Calu3 (cell line): ENCODE results near the gene SLC37A2. TPM values are rescaled to one million over a fixed set of nuclear protein-coding genes. Genes with fewer than 3 reads are reported as not detected.

Experiments
- BruUV-seq: library from RNA; stranded (reverse); fragments of 400-500 nt; replicated peaks from 2 replicates; lab custom pipeline; 2021; lab: Mats Ljungman, UMichigan
- CTCF ChIA-PET: fragments of 300-600 bp; sonication (Branson Sonifier 250); formaldehyde crosslinking; loops from one replicate; lab custom pipeline; 2022; ENCODE audit warnings: antibody characterized with exemption; lab: Charles Lee
- DNase-seq: peaks from one replicate; pipeline ENCODE4 v3.0.0; 2022
- H3K27ac Mint-ChIP-seq: one replicate; pipeline ENCODE4 v1.8.0; 2022; ENCODE audit warnings: mixed read lengths; ENCODE audit not compliant: unreplicated experiment
- H3K27me3 Mint-ChIP-seq: one replicate; pipeline ENCODE4 v1.8.0; 2022; ENCODE audit warnings: mixed read lengths; ENCODE audit not compliant: unreplicated experiment
- H3K36me3 Mint-ChIP-seq: one replicate; pipeline ENCODE4 v1.8.0; 2022; ENCODE audit warnings: mild to moderate bottlenecking, moderate library complexity, mixed read lengths; ENCODE audit not compliant: insufficient read depth, unreplicated experiment
- H3K4me1 Mint-ChIP-seq: one replicate; pipeline ENCODE4 v1.8.0; 2022; ENCODE audit warnings: mild to moderate bottlenecking, low read depth, mixed read lengths; ENCODE audit not compliant: unreplicated experiment
- H3K4me3 Mint-ChIP-seq: one replicate; pipeline ENCODE4 v1.8.0; 2022; ENCODE audit warnings: mild to moderate bottlenecking, low read depth, moderate library complexity, mixed read lengths; ENCODE audit not compliant: unreplicated experiment
- H3K9me3 Mint-ChIP-seq: one replicate; pipeline ENCODE4 v1.8.0; 2022; ENCODE audit warnings: low read depth, mixed read lengths; ENCODE audit not compliant: unreplicated experiment
- CTCF ChIP-seq: fragments of 200-600 bp; IDR thresholded peaks from one replicate; pipeline ENCODE4 v1.8.0; 2022; ENCODE audit warnings: antibody characterized with exemption; ENCODE audit not compliant: unreplicated experiment
- intact Hi-C: fragments of 100-400 bp; cut with micrococcal nuclease; formaldehyde crosslinking; loops from one replicate; pipeline ENCODE4 v1.10.0; 2022; ENCODE audit not compliant: unreplicated experiment
- total RNA-seq: library from RNA; stranded (reverse); gene quantifications from 2 replicates; pipeline ENCODE4 v1.2.3, GENCODE V29; 2022

Gene SLC37A2
- total RNA-seq, 1 experiment from 2014 or later: 2.5 TPM

- BruUV-seq: no TSS peak
- CTCF ChIA-PET: interaction anchor here (1.2 kb wide), 1 partner anchor 9 kb away, joined by 4 read pairs; no protein-coding TSS in a partner anchor
- no peak for TF ChIP-seq CTCF
- Mint-ChIP-seq H3K27ac (no peak overlapping the region), H3K27me3 (no peaks in the 10 kb centered on the region), H3K9me3 (no peaks in the 10 kb centered on the region), H3K4me1 (peaks cover 19% of the 10 kb centered on the region), H3K4me3 (no peak overlapping the region), H3K36me3 (peaks cover 19% of the 10 kb centered on the region)
- DNase-seq: no peak
- intact Hi-C loops: no loop called here
Observed at GRCh38 chr11:125082040-125082439, 18.9 kb downstream of the SLC37A2 start.

- H3K27ac Mint-ChIP-seq: peak overlapping the region; percentile 66
- H3K27me3 Mint-ChIP-seq: no peaks in the 10 kb centered on the region
- BruUV-seq: no TSS peak
- CTCF ChIA-PET: interaction anchor here (1.2 kb wide), 1 partner anchor 8 kb away, joined by 4 read pairs; no protein-coding TSS in a partner anchor
- intact Hi-C loops: no loop called here
- no peaks in the 10 kb centered on the region for H3K9me3 Mint-ChIP-seq
- peak overlapping the region; percentile 21 for H3K4me3 Mint-ChIP-seq
- TF ChIP-seq CTCF: no peak
- DNase-seq: peak; percentile 41
- H3K36me3 Mint-ChIP-seq: peaks cover 19% of the 10 kb centered on the region
- H3K4me1 Mint-ChIP-seq: peaks cover 19% of the 10 kb centered on the region
Observed at GRCh38 chr11:125082611-125083311, 19.7 kb downstream of the SLC37A2 start.

- Mint-ChIP-seq H3K9me3 (no peaks in the 10 kb centered on the region), H3K4me3 (peak overlapping the region; percentile 21), H3K36me3 (peaks cover 19% of the 10 kb centered on the region), H3K4me1 (peaks cover 19% of the 10 kb centered on the region), H3K27ac (peak overlapping the region; percentile 66), H3K27me3 (no peaks in the 10 kb centered on the region)
- no TSS peak for BruUV-seq
- CTCF ChIA-PET: no interaction called here
- TF ChIP-seq CTCF: no peak
- no peak for DNase-seq
- intact Hi-C loops: no loop called here
Observed at GRCh38 chr11:125083312-125084056, 20.4 kb downstream of the SLC37A2 start.

GRCh38 chr11:125084057-125084416, 20.9 kb downstream of the SLC37A2 start:
- Mint-ChIP-seq H3K27ac (no peak overlapping the region), H3K36me3 (peaks cover 19% of the 10 kb centered on the region), H3K9me3 (no peaks in the 10 kb centered on the region), H3K4me1 (peaks cover 19% of the 10 kb centered on the region), H3K27me3 (no peaks in the 10 kb centered on the region), H3K4me3 (no peak overlapping the region)
- no peak for DNase-seq
- CTCF ChIA-PET: no interaction called here
- no peak for TF ChIP-seq CTCF
- intact Hi-C loops: no loop called here
- BruUV-seq: no TSS peak
